PFSK-1 (cell line): Measurements from ENCODE around the gene GHR.

Experiments used
- POLR2AphosphoS5 ChIP-seq: IDR thresholded peaks from 2 replicates; pipeline ENCODE4 v1.6.1; 2012; ENCODE audit warnings: low read depth, mild to moderate bottlenecking, control low read depth, low read length, moderate library complexity
- SIN3A ChIP-seq: IDR thresholded peaks from 2 replicates; pipeline ENCODE4 v1.6.1; 2012; ENCODE audit warnings: mild to moderate bottlenecking, low read length, moderate library complexity, borderline replicate concordance; ENCODE audit not compliant: insufficient read depth
- TAF1 ChIP-seq: IDR thresholded peaks from 2 replicates; pipeline ENCODE4 v1.6.1; 2012; ENCODE audit warnings: low read length, control low read depth, borderline replicate concordance; ENCODE audit not compliant: insufficient read depth

- TF ChIP-seq POLR2AphosphoS5 (no peak), TAF1 (no peak), SIN3A (no peak)
These were observed 97.7 kb downstream of the GHR start for GRCh38 chr5:42520957-42521356.
